Keratinocyte (primary cell): ENCODE data around the gene ETNK2. TPM values are rescaled to one million over a fixed set of nuclear protein-coding genes. Genes with fewer than 3 reads are reported as not detected.
A peak's percentile ranks its signal among the peaks of the same experiment; 100 is the strongest.

Experiments
- DNase-seq: peaks from one replicate; pipeline ENCODE4 v3.0.0-alpha.2; 2011; ENCODE audit warnings: low read depth, missing footprints, low spot score
- FAIRE-seq: peaks from 2 replicates; lab custom pipeline; 2011; peaks lifted over from hg19 to GRCh38; lab: Jason Lieb, UNC
- H2AFZ ChIP-seq: 2 replicates; pipeline ENCODE4 v1.6.0; 2012; ENCODE audit warnings: low read length, control low read depth, inconsistent platforms; ENCODE audit not compliant: control insufficient read depth
- H3K27ac ChIP-seq: 2 replicates; pipeline ENCODE4 v1.5.1; 2011; ENCODE audit warnings: low read length; ENCODE audit not compliant: control insufficient read depth, insufficient read depth
- H3K27me3 ChIP-seq: 3 replicates; pipeline ENCODE4 v1.6.0; 2011; ENCODE audit warnings: low read length; ENCODE audit not compliant: control insufficient read depth, insufficient read depth; ENCODE audit errors: extremely low read depth
- H3K36me3 ChIP-seq, 2 experiments: 2 replicates in 1 of 2; 3 replicates in 1 of 2; pipeline ENCODE4 v1.5.1; 2011; ENCODE audit warnings: low read length in 2 of 2, mild to moderate bottlenecking in 1 of 2; ENCODE audit not compliant: control insufficient read depth in 2 of 2, insufficient read depth in 2 of 2; ENCODE audit errors: extremely low read depth in 1 of 2
- H3K4me1 ChIP-seq: 3 replicates; pipeline ENCODE4 v1.5.1; 2011; ENCODE audit warnings: low read length; ENCODE audit not compliant: control insufficient read depth, insufficient read depth; ENCODE audit errors: extremely low read depth
- H3K4me2 ChIP-seq: 3 replicates; pipeline ENCODE4 v1.6.0; 2011; ENCODE audit warnings: low read depth, low read length; ENCODE audit not compliant: control insufficient read depth, insufficient read depth; ENCODE audit errors: extremely low read depth
- H3K4me3 ChIP-seq, 3 experiments: fragments of 200-600 bp in 1 of 3; sonication (generic) in 1 of 3; 2 replicates in 2 of 3; 3 replicates in 1 of 3; pipeline ENCODE4 v1.5.1; 2011 to 2016; ENCODE audit warnings: low read length in 3 of 3, mild to moderate bottlenecking in 3 of 3, control low read depth in 2 of 3, inconsistent platforms in 1 of 3, low read depth in 1 of 3, mixed read lengths in 1 of 3, mixed run types in 1 of 3, moderate library complexity in 1 of 3; ENCODE audit not compliant: control insufficient read depth in 2 of 3, insufficient read depth in 2 of 3; ENCODE audit errors: extremely low read depth in 1 of 3
- H3K79me2 ChIP-seq: 2 replicates; pipeline ENCODE4 v1.6.0; 2012; ENCODE audit warnings: low read length; ENCODE audit not compliant: control insufficient read depth, insufficient read depth
- H3K9ac ChIP-seq: 3 replicates; pipeline ENCODE4 v1.6.0; 2011; ENCODE audit warnings: low read length; ENCODE audit not compliant: control insufficient read depth, insufficient read depth; ENCODE audit errors: extremely low read depth
- H3K9me1 ChIP-seq: 3 replicates; pipeline ENCODE4 v1.6.0; 2011; ENCODE audit warnings: low read length; ENCODE audit not compliant: control insufficient read depth, insufficient read depth; ENCODE audit errors: extremely low read depth
- H3K9me3 ChIP-seq: 2 replicates; pipeline ENCODE4 v1.5.1; 2012; ENCODE audit warnings: low read depth, low read length; ENCODE audit not compliant: control insufficient read depth
- H4K20me1 ChIP-seq: 3 replicates; pipeline ENCODE4 v1.6.0; 2011; ENCODE audit warnings: low read length; ENCODE audit not compliant: control insufficient read depth, insufficient read depth; ENCODE audit errors: extremely low read depth
- EZH2 ChIP-seq: IDR thresholded peaks from one replicate; pipeline ENCODE4 v1.6.1; 2012; ENCODE audit warnings: inconsistent platforms, mild to moderate bottlenecking, low read length, moderate library complexity
- dilution Hi-C: fragments of 300-500 bp; cut with MboI; formaldehyde crosslinking; loops from one replicate; pipeline ENCODE4 v1.7.0; 2020; ENCODE audit warnings: low sequenced_read_pairs; ENCODE audit not compliant: extremely low pct_ligation_motif_present
- polyA plus RNA-seq, 5 experiments: library from polyadenylated mRNA; depleted of rRNA in 3 of 5; stranded (reverse) in 3 of 5; stranded (forward) in 1 of 5; unstranded in 1 of 5; fragments of >200 nt; gene quantifications; 1 replicate in 1 of 5; 2 replicates in 3 of 5; 3 replicates in 1 of 5; pipeline versions ENCODE4 v1.2.1 to v1.2.3, GENCODE V29; 2011 to 2012; ENCODE audit warnings: missing spikeins in 2 of 5, low read depth in 1 of 5, low replicate concordance in 1 of 5
- TF ChIP-seq, protein P1 (sequence below), 3 experiments: IDR thresholded peaks in 1 of 3; conservative IDR thresholded peaks in 1 of 3; optimal IDR thresholded peaks in 1 of 3; 2 replicates in 2 of 3; 3 replicates in 1 of 3; pipeline versions ENCODE3 to v1.5.1; 2011; ENCODE audit warnings: low read length in 3 of 3, mild to moderate bottlenecking in 3 of 3, moderate library complexity in 2 of 3, control low read depth in 1 of 3, inconsistent platforms in 1 of 3; ENCODE audit not compliant: insufficient read depth in 2 of 3; ENCODE audit errors: extremely low read depth in 1 of 3

Gene ETNK2
- polyA plus RNA-seq, 1 donor (not counting 4 experiments of a cell fraction or from before 2014, with no cell fraction given): 18.4 TPM

DNA sequence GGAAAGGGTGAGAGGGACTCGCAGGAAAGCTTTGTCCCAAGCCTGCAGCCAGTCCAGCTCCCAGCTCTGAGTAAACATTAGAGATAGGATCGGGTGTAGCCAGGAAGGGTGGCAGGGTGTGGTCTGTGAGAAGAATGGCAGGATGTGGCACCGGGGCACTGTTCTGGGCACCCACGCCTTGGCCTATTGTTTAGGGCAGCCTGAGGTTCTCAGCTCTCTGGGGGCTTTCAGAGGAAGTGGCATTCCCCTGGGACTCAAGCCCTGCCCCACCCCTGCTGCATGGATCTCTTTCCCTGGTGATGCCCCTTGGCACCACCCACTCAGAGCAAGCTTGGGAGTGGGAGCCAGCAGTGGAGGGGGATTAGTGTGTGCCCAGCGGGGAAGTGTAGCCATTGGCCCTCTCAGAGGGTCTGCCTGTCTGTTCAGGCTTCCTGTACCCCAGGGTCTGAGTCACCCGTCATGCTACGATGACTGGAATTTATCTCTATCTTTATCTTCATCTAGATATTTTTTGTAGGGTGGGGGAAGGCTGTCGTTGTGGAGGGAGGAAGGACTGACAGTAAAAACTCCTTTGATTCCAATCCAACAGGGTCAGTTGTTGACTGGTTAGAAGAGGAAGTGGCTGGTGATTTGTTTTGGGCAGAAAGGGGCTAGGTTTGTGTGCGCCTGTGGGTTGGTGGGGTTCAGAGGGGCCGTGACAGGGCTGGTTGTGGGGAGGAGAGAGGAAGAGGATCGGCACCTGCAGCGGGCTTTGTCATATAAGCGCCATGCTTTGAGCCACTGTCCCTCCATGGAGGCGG, 47.3 kb downstream of the ETNK2 start:
- Histone ChIP-seq H3K9ac (peak overlapping the region; percentile 26), H3K4me1 (peaks cover 27% of the 10 kb centered on the region), H3K4me3 (peak overlapping the region in 1 of 3 experiments; percentile 9), H2AFZ (no peak overlapping the region), H3K27me3 (no peaks in the 10 kb centered on the region), H3K9me3 (no peaks in the 10 kb centered on the region), H4K20me1 (no peaks in the 10 kb centered on the region), H3K27ac (peak overlapping the region; percentile 29), H3K36me3 (no peaks in the 10 kb centered on the region), H3K4me2 (peak overlapping the region; percentile 61), H3K79me2 (peaks cover 7% of the 10 kb centered on the region), H3K9me1 (no peaks in the 10 kb centered on the region)
- FAIRE-seq (no peak), DNase-seq (peak; percentile 55)
- dilution Hi-C loops: no loop called here
- TF ChIP-seq, protein P1, sequence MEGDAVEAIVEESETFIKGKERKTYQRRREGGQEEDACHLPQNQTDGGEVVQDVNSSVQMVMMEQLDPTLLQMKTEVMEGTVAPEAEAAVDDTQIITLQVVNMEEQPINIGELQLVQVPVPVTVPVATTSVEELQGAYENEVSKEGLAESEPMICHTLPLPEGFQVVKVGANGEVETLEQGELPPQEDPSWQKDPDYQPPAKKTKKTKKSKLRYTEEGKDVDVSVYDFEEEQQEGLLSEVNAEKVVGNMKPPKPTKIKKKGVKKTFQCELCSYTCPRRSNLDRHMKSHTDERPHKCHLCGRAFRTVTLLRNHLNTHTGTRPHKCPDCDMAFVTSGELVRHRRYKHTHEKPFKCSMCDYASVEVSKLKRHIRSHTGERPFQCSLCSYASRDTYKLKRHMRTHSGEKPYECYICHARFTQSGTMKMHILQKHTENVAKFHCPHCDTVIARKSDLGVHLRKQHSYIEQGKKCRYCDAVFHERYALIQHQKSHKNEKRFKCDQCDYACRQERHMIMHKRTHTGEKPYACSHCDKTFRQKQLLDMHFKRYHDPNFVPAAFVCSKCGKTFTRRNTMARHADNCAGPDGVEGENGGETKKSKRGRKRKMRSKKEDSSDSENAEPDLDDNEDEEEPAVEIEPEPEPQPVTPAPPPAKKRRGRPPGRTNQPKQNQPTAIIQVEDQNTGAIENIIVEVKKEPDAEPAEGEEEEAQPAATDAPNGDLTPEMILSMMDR (optimal IDR thresholded peaks at IDR 0.05 in 1 of 3, IDR thresholded peaks at IDR 0.05 in 1 of 3, conservative IDR thresholded peaks at IDR 0.05 in 1 of 3; ENCODE audit: extremely low read depth in 1 of 3, insufficient read depth in 2 of 3, low read length in 3 of 3): no peak
- TF ChIP-seq EZH2: no peak

DNA sequence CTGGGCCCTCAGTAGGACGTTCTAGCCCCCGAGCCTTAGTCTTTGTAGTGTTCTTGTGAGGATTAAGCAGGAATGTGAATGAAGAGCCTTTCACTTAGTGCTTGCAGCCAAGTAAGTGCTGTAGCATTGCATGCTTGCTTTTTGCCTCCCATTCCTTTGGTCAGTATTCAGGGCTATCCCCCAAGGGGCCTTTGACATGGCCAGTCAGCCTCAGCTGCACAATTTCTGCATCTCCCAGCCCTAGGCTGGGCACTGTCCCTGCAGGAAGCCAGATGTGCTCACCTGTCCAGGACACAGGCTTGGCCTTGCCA, 48.5 kb downstream of the ETNK2 start:
- Histone ChIP-seq H2AFZ (no peak overlapping the region), H3K36me3 (no peaks in the 10 kb centered on the region), H3K27me3 (no peaks in the 10 kb centered on the region), H3K9me1 (no peaks in the 10 kb centered on the region), H3K9me3 (no peaks in the 10 kb centered on the region), H3K4me2 (peak overlapping the region; percentile 61), H3K27ac (no peak overlapping the region), H4K20me1 (no peaks in the 10 kb centered on the region), H3K4me3 (no peak overlapping the region), H3K4me1 (peaks cover 27% of the 10 kb centered on the region), H3K79me2 (peaks cover 9% of the 10 kb centered on the region), H3K9ac (no peak overlapping the region)
- FAIRE-seq: no peak
- no peak for DNase-seq
- TF ChIP-seq EZH2: no peak
- TF ChIP-seq, protein P1 (optimal IDR thresholded peaks at IDR 0.05 in 1 of 3, IDR thresholded peaks at IDR 0.05 in 1 of 3, conservative IDR thresholded peaks at IDR 0.05 in 1 of 3; ENCODE audit: extremely low read depth in 1 of 3, insufficient read depth in 2 of 3, low read length in 3 of 3): no peak
- dilution Hi-C loops: no loop called here
